ENCODE results near the gene SETD2.

SETD2 gene

DNA sequence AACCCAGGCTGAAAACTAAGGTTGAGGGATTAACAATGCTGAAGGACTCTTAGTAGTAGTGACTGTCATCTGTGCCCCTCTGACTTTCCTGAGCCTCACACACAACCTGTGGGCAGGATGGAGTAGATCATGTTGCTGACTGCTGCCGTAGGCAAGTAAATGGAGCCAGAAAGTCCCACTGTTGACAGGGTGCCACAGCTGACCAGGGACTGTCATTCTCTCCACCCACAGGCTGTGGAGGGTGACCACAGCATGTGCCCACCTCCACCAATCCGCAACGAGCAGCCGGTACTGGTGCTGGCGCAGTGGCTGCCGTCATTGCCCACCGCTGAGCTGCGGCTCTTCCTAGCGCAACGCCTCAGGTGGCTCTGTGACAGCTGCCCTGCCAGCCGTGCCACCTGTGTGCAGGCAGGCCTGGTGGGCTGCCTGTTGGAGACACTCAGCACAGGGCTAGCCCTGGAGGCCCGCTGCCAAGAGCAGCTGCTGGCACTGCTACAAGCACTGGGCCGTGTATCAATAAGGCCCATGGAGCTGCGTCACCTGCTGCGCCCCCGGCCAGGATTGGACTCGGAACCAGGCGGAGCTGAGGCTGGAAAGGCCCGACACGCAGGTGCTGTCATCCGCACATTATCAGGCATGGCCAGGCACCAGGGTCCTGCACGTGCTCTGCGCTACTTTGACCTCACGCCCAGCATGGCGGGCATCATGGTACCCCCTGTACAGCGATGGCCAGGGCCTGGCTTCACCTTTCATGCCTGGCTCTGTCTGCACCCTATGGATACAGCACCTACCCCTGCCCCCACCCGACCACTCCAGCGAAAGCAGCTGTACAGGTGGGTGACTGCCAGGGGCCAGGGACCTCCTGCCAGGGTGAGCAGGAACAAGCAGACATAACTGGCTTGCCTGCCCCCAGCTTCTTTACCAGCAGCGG lies 168.8 kb downstream of the SETD2 start:
- no peak for DNase-seq

DNA sequence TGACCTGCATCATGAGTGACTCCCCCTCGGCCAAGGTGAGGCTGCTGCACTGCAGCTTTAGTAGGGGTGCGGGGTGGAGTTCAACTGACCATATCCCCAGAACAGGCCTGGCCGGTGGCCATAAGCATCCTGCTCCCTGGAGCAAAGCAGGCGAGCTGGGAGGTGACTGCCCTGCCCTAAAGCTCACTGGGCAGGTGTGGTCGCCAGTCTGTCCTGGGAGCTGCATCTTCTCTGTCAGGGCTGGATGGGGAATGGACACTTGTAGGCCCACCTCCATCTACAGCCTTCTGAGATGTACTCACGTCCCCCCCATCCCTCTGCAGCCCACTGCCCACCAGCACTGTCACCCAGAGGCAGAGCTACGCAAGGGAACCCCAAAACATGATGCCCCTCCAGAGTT lies 169.9 kb downstream of the SETD2 start:
- no peak for DNase-seq

DNA sequence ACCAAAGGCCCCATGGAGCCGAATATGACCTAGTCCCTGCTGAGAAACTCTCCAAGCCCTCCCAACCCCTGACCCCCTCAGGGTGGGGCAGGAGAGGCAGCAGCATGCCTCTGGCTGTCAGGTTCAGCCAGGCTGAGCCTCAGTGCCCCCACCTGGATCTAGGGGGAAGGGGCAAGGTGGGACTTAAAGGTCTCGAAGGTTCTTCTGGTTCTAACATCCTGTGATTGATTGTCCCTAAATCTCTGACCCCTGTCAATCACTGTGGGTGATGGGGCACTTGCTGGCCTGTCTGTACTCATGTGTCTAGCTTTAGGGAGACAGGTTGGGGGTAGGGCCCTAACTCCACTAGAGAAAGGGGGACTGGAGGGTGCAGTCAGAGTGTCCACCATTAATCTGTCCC lies 170.6 kb downstream of the SETD2 start:
- no peak for DNase-seq

DNA sequence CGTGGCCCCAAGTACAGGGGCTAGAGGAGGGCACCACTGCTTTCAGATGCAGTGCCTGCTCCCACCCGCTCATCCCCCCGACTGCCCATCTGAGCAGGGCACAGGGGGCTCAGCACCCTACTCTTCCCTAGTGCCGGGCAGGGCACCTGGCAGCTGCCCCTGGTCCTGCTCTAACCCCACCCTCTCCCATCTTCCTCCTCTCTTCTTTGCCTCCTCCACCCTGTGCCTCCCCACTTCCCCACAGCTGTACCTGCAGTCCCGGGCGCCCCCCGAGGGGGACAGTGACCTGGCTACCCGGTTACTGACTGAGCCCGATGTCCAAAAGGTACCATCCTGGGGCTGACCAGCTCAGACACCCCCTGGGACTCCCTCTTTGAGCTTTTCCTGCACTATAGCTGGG lies 171.7 kb downstream of the SETD2 start:
- DNase-seq = no peak

DNA sequence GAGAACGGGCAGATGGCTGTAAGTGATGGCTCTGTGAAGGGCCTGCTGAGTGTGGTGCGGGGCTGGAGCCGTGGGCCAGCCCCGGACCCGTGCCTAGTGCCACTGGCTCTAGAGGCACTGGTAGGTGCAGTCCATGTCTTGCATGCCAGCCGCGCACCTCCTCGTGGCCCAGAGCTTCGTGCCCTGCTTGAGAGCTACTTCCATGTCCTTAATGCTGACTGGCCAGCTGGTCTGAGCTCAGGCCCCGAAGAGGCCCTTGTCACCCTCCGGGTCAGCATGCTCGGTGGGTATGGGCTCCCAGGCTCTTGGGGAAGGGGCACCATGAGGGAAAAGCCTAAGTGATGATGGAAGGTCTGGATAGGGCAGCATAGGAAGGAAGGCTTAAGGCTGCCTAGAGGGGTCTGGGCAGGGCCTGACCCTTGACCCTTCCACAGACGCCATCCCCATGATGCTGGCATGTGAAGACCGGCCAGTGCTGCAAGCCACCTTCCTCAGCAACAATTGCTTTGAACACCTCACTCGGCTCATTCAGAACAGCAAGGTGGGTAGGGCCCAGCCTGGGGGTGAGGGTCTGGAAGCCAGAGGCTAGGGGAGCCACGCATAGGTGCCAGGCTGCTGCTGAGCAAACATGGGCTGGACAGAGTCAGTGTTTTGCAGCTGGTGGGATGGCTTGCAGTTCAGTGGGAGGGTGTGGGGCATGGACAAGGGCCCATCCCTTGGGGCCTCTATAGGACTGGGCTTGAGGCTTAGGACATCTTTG lies 172.3 kb downstream of the SETD2 start:
- DNase-seq = no peak

DNA sequence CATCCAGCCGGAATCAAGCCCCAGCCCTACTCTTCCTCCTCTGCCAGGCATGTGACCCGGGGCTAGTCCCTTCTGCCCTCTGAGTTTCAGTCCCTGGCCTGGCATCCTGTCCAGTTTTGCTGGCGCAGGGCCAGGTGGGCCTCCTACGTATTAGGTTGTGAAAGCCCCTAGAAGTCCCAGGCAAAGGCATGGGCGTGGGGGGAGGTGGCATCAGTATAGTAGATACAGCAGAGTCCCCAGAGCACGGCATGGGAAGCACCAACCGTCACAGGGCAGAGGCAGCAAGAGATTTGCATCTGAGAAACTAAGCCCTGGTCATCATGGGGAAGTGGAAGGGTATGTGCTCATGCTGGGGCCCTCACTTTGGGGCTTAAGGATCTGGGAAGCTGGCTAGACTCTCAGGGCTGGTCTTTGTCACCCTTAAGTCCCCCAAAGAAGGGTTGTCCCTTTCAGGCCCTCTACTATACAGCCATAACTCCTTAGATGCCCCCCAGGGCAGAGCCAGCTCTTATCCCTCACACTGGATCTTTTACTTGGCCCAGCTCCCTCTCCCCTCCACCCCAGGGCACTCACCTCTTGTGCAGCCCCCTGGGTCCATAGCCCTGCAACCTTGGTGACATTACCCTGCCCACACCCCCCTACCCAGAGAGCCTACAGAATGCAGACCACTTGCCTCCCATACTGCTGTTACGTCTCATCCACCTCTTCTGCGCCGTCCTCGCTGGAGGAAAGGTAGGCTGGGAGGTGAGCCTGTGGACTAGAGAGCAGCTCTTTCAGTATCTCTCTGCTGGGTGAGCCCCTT lies 173.1 kb downstream of the SETD2 start:
- DNase-seq = no peak

DNA sequence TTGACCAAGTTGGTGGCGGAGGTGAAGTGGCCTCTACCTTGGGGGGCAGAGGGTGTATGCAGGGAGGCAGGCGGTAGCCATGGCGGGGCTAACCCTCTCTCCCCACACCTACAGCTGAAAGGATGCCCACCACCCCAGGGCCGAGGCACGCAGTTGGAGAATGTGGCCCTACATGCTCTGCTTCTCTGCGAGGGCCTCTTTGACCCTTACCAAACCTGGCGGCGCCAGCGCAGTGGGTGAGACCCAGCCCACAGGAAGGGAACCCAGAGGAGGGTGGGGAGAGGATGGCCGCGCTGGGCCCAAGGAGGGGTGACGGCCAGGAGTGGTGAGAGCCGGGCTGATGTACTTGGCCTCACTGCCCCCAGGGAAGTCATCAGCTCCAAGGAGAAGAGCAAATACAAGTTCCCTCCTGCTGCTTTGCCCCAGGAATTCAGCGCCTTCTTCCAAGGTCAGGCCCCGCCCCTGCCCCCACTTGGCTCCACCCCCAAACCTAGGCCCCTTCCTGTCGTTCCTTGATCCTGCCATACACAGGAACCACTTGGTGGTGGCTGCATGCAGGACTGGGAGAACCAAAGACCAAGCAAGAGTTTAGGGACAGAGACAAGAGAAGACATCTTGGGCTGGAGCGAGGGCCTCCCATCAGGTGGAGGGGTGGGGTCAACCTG lies 174.6 kb downstream of the SETD2 start:
- no peak for DNase-seq

DNA sequence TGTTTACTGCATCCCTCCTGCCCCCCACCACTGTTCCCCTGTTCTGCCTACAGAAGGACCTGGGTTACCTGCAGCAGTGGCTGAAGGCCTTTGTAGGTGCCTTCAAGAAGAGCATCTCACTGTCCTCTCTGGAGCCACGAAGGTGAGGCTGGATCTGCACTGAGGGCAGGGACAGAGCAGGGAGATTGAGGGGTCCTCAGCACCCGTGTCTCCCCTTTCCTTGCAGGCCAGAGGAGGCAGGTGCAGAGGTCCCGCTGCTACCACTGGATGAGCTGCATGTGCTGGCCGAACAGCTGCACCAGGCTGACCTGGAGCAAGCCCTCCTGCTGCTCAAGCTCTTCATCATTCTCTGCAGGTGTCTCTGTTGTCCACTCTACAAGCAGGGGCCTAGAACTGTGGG lies 175.3 kb downstream of the SETD2 start:
- DNase-seq = no peak

DNA sequence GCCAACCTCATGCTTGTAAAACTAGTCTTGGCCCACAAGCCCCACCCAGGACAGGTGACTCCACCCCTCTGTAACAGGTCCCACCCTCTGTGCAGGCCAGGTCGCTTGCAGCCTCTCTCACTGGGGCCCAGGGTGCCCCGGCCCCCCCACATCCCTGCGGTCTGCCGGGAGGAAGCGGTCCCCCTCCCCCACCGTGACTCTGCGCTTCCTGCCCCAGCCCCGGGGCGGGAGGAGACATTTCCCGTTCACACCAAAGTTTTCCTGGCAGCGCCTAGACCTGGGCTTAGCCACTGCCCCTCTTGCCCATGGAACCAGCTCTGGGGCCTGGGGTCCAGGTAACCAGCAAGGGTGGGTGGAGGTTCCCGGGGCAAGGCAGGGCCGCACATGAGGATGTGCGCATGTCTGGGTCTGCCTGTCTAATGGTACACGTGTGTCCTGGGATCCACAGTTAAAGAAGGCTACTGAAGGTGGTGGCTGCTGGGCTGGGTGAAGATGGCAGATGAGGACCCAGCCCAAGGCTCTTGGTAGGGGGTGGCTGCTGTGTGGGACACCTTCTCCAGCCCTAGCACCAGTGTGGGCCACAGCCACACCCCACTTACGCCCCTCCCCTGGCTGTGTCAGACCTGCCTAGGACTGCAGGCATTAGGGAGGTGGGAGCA lies 176.0 kb downstream of the SETD2 start:
- peak; percentile 24 to 86 (median 58) for DNase-seq

DNA sequence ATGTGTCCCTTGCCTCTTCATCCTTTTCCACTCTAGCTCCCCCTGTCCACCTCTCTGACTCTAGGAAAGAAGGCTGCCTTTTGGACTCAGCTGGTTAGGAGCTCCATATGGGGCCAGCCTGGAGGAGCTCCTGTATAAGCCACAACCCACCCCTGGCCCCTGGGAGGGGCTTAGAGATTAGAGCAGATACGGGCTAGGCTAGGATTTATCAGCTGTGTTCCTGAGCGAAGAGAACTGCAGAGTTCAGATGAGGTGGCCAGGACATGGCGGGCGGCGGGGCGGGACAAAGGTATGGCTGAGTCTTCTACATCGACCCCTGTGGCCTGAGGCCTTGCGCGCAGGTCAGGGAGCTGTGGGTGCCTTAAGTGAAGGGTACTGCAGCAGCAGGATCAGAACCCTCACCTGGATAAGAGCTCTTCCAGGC lies 176.6 kb downstream of the SETD2 start:
- DNase-seq = no peak

DNA sequence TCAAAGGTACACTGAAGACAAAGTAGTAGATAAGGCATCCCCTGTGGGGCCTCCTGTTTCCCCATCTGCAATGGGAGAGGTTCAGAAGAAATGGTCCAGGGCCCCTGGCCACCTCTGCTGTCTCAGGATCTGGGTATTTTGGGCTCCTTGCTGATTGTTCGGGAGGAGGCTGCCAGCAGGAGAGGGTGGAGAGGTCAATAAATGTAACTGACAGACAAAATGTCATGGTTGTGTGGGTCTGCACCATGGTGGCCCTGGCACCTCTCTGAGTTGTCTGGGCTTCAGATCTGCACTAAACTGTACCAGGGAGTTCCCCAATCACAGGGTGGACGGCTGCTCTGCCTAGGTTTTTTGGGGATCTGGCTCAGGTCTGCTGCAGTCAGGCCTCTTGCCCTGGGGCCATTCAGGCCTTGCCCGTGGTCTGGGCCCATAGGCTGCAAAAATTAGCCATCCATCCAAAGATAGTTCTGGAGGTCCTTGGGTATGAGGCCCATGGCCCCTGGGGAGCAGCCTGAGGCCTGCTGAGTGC lies 177.1 kb downstream of the SETD2 start:
- DNase-seq = no peak

DNA sequence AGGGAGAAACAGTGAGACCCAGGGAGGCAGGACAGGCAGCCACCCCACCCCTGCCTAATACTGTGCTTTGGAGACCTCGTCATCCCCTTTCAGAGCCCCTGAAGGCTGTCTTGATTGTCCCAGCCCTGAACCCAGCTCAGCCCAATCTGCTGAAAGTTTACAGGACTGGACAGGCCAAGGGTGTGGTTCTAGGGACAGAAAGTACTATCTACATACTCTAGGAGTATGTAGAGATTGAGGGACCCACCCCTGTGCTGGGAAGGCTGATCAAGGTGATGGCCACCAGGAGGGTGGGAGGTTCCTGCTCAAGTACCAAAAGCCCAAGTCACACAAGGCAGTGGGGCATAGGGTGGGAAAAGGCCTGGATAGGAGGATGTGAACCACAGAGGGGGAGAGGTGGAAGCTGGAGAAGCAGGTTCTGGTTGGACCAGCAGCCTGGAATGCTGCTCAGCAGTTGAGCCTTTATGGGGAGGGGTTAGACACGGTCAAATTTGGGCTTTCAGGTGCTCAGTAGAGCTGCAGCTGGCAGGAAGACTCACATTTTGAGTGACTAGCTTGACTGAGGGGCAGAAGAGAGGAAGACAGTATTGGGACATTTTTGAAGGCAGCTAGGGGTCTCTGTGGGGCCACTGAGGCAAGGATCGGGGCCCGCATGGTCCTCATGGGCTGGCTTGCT lies 177.7 kb downstream of the SETD2 start:
- no peak for DNase-seq

DNA sequence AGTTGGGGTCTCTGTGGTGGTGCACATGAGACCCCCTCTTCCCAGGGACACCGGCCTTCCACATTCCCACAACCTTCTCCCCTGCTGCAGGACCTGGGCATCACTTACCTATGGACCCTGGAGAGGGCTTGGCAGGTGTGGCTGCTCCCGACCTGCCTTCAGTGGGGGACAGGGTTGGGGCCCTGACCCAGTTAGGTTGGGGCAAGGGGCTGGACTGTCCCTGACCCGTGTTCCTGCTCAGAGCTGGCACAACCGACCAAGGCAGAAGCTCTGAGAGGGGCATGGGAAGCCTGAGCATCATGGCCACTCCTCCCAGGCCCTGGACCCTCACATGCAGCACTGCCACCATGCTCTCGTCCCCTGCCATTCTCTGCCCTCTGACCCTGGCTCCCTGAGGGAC lies 178.3 kb downstream of the SETD2 start:
- DNase-seq = no peak

DNA sequence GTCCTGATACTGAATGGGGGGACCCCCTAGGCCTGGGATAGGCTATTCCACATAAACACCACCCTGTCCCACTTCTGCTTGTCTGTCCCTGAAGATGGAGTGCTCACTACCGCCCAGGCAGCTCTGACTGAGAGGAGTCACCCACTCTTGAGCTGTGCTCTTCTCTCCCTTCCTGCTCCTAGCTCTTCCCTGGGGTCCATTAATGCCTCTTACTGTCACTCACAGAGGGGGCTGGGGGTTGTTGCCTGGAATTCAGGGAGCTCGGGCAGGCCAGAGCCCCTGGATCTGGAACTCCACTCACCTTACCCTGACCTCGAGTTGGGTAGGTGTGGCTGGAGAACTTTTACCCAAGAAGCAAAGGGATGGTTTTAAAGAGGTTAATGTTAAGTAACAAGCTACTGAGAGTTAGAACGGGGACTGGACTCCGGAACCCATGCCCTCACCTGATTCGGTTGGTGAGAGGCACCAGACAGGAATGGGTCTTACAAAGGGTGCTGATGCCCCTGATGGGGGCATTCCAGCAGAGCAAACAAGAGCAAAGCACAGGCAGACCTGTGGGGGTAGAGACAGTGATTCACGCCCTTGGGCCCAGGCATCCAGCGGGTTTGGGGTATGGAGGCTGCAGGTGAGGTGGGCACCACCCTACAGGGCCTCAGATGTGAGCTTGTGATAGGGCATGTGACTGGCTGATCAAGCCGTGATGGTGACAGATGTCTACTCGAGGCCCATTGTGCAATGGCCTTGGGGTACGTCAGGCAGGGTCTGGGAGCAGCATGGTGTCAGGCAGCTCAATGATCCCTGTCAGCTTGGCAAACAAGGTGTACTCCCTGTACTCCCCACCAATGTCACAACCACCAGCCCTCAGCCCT lies 179.1 kb downstream of the SETD2 start:
- DNase-seq = no peak

DNA sequence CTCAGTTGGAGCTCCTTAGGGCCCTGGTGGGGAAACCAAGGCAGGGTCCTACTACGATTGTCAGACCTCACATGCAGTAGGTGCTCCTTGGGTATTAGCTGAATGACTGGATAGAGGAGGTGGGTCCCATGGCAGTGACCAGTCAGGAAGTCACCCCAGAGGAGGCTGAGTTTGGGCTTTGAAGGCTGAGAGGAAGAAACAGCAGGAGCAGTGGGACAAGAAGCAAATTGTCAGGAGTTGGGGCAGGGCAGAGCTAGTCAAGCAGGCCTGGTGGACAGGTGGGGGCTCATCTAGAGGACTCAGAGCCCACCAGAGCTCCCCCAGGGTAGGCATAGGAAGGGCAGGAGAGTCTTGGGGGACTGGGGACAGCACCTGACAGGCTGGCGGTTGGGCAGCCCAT lies 181.4 kb downstream of the SETD2 start:
- DNase-seq = no peak

DNA sequence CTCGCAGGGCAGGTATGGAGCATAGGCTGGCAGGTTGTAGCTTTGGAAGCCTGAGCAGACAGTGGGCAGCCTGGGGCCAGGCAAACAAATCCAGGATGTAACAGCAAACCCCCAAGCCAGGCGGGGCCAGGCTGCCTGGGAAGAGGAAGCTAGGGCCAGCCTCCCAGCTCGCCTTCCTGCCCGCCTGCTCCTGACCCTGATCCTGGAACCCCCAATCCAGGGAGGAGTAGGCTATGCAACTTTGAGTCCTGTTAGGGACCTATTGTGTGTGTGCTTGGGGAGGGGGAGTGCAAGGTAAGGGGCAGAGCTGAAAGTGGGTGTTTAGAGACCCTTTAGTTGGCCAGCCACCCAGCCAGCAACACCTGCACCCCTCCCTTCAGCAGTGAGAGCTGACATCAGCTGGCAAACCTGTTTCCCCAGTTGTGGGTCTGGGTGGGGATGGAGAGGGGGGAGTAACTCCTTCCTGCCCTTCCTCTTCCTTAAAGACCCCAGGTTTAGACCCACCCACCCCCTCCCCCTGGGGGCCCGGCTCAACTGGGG lies 181.9 kb downstream of the SETD2 start:
- DNase-seq = no peak

DNA sequence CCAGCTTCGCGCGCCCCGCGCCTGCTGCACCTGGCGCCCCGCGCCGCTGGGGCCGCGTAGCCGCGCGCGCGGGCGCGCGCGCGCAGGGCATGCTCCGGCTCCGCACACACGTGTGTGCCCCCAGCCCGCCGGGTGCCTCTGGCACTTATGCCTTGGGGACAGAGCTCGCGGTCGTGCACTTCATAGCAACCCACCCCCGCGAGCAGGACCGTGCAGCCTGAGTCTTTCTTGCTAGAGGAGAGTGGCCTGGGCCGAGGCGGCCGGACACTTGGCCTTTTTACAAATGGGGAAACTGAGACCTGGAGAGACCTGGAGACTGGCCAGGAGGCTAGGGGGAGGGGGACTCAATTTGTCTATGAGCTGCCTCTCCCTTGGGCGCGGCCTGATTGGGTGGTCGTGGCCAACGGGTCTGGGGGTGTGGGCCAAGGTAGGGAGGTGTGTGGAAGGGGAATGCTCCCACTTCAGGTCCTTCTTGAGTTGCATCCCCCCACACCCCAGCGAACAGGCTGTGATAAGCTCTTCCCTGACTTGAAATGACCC lies 183.9 kb downstream of the SETD2 start:
- DNase-seq = peak in 1 of 4 experiments; percentile 38

DNA sequence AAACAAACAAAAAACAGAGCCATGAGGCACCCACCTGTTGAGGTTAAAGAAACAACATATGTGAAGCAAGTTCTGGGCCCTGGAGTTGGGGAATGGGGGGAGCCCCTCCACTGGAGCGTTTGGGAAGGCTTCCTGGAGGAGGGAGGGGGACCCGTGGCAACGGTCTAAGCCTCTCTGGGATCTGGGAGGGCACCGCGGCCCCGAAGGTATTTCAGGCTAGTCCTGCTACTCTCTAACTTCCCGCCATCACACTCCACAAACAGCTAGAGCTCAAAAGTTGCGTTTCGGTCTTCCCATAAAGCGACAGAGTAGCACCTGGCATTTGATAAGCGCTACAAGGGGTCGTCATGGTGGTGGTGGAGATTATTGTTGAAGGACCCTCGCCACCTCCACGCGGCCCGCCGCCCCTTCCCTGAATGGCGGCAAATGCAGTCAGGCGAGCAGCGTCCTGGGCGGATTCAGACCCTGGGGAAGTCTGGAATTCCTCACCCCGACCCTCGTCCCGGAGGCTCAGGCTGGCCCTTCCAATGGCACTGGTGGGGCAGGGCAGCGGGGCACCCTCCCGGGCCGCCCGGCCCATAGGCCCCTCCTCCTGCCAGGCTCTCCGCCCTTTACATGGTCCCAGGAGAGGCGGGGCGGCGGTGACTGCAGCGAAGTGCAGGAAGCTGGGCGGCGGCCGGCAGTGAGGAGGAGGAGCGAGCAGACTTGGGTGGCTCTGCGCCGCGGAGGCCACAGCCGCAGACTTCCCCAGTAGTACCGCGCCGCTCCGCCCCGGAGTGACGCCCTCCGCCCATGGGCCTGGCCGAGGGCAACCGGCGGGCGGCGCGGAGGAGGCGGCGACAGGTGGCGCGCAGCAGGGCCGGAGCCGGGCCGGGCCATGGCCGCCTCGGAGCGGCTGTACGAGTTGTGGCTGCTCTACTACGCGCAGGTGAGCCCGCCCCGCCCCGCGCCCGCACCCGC lies 184.6 kb downstream of the SETD2 start, which contains the start of gene NBEAL2:
TSS of gene NBEAL2 (plus strand) at position 682 of the 960 bp plus-strand sequence. CDS start at position 878, 196 bp downstream.
- DNase-seq = peak; percentile 78 to 94 (median 84)

Data from activated naive CD4-positive, alpha-beta T cell (primary cell).